ENCODE results near the gene PHC1. TPM values are rescaled to one million over a fixed set of nuclear protein-coding genes. Genes with fewer than 3 reads are reported as not detected.
"Not testable (repeated sequence)": the region's sequence is repeated elsewhere in the genome, so short reads cannot be mapped to it uniquely, and the experiment has no call there.

Gene PHC1
- total RNA-seq, 2 experiments from 2014 or later, result 21.6 to 24.0 TPM

- no peak overlapping the region for H3K4me3 Mint-ChIP-seq
- ChIA-PET CTCF (interaction anchor here (1.2 to 1.7 kb wide), 3 partner anchors 8 to 350 kb away, joined by 3 to 5 read pairs (median 4); no protein-coding TSS in a partner anchor), POLR2A (no interaction called here)
- DNase-seq, result no peak
- intact Hi-C loops (cut with micrococcal nuclease), result loop anchor here (5.0 to 10.0 kb wide), 2 partner anchors 153 to 350 kb away; partner anchors contain the start of gene CLEC4E
- no peaks in the 10 kb centered on the region for H3K36me3 Mint-ChIP-seq
- H3K4me1 Mint-ChIP-seq (ENCODE audit: low read depth), result peaks cover 5% of the 10 kb centered on the region
- H3K9me3 Mint-ChIP-seq, result no peaks in the 10 kb centered on the region
- H3K27me3 Mint-ChIP-seq, result no peaks in the 10 kb centered on the region
- no peak overlapping the region for H3K27ac Mint-ChIP-seq
These were observed 19.9 kb upstream of the PHC1 start for GRCh38 chr12:8894378-8894777.

GRCh38 chr12:8894986-8895385, 19.3 kb upstream of the PHC1 start:
- no peaks in the 10 kb centered on the region for H3K36me3 Mint-ChIP-seq
- ChIA-PET CTCF (interaction anchor here (0.5 to 1.7 kb wide), 4 partner anchors 9 to 351 kb away, joined by 3 to 5 read pairs (median 4); no protein-coding TSS in a partner anchor), POLR2A (interaction anchor here (0.5 kb wide), 1 partner anchor 22 kb away, joined by 3 read pairs; no protein-coding TSS in a partner anchor)
- H3K27ac Mint-ChIP-seq, result no peak overlapping the region
- H3K9me3 Mint-ChIP-seq, result no peaks in the 10 kb centered on the region
- peaks cover 5% of the 10 kb centered on the region for H3K4me1 Mint-ChIP-seq (ENCODE audit: low read depth)
- intact Hi-C loops (cut with micrococcal nuclease), result loop anchor here (5.0 to 10.0 kb wide), 2 partner anchors 152 to 350 kb away; partner anchors contain the start of gene CLEC4E
- no peak for DNase-seq
- H3K27me3 Mint-ChIP-seq, result no peaks in the 10 kb centered on the region
- no peak overlapping the region for H3K4me3 Mint-ChIP-seq

GRCh38 chr12:8897081-8897480, 17.2 kb upstream of the PHC1 start:
- intact Hi-C loops (cut with micrococcal nuclease), result loop anchor here (10.0 kb wide), 1 partner anchor 352 kb away; the partner anchor contains the start of gene CLEC4E
- ChIA-PET POLR2A (no interaction called here), CTCF (no interaction called here)
- no peaks in the 10 kb centered on the region for H3K9me3 Mint-ChIP-seq
- H3K27ac Mint-ChIP-seq, result no peak overlapping the region
- no peak overlapping the region for H3K4me3 Mint-ChIP-seq
- no peaks in the 10 kb centered on the region for H3K4me1 Mint-ChIP-seq (ENCODE audit: low read depth)
- no peak for DNase-seq
- no peaks in the 10 kb centered on the region for H3K27me3 Mint-ChIP-seq
- H3K36me3 Mint-ChIP-seq, result no peaks in the 10 kb centered on the region

GRCh38 chr12:8899830-8900229, 14.5 kb upstream of the PHC1 start:
- H3K27ac Mint-ChIP-seq, result no peak overlapping the region
- intact Hi-C loops (cut with micrococcal nuclease), result loop anchor here (10.0 kb wide), 1 partner anchor 355 kb away; the partner anchor contains the start of gene CLEC4E
- H3K27me3 Mint-ChIP-seq, result no peaks in the 10 kb centered on the region
- CTCF ChIA-PET, result interaction anchor here (1.0 kb wide), 1 partner anchor 10 kb away, joined by 3 read pairs; no protein-coding TSS in a partner anchor
- H3K4me1 Mint-ChIP-seq (ENCODE audit: low read depth), result no peaks in the 10 kb centered on the region
- H3K36me3 Mint-ChIP-seq, result no peaks in the 10 kb centered on the region
- DNase-seq, result no peak
- no peaks in the 10 kb centered on the region for H3K9me3 Mint-ChIP-seq
- POLR2A ChIA-PET, result no interaction called here
- H3K4me3 Mint-ChIP-seq, result no peak overlapping the region

- intact Hi-C loops (cut with micrococcal nuclease), result not testable (repeated sequence)
These were observed 11.6 kb upstream of the PHC1 start for GRCh38 chr12:8902703-8903102.

GRCh38 chr12:8903646-8904045, 10.7 kb upstream of the PHC1 start:
- intact Hi-C loops (cut with micrococcal nuclease), result no loop called here
- ChIA-PET POLR2A (no interaction called here), CTCF (interaction anchor here (1.2 kb wide), 1 partner anchor 13 kb away, joined by 7 read pairs; no protein-coding TSS in a partner anchor)
- H3K9me3 Mint-ChIP-seq, result no peaks in the 10 kb centered on the region
- no peaks in the 10 kb centered on the region for H3K36me3 Mint-ChIP-seq
- no peak overlapping the region for H3K27ac Mint-ChIP-seq
- no peaks in the 10 kb centered on the region for H3K4me1 Mint-ChIP-seq (ENCODE audit: low read depth)
- no peak overlapping the region for H3K4me3 Mint-ChIP-seq
- DNase-seq, result no peak
- no peaks in the 10 kb centered on the region for H3K27me3 Mint-ChIP-seq

More at GRCh38 chr12:8902703-8903102, 11.6 kb upstream of the PHC1 start:
- CTCF ChIA-PET; POLR2A ChIA-PET; DNase-seq; H3K4me1 Mint-ChIP-seq (ENCODE audit: low read depth); H3K4me3 Mint-ChIP-seq; H3K9me3 Mint-ChIP-seq; H3K27me3 Mint-ChIP-seq; H3K36me3 Mint-ChIP-seq; H3K27ac Mint-ChIP-seq: not testable (repeated sequence)

- no peak overlapping the region for H3K27ac Mint-ChIP-seq
- intact Hi-C loops (cut with micrococcal nuclease), result no loop called here
- H3K9me3 Mint-ChIP-seq, result no peaks in the 10 kb centered on the region
- ChIA-PET CTCF (interaction anchor here (1.2 kb wide), 1 partner anchor 14 kb away, joined by 7 read pairs; no protein-coding TSS in a partner anchor), POLR2A (no interaction called here)
- no peak overlapping the region for H3K4me3 Mint-ChIP-seq
- H3K4me1 Mint-ChIP-seq (ENCODE audit: low read depth), result no peaks in the 10 kb centered on the region
- DNase-seq, result no peak
- no peaks in the 10 kb centered on the region for H3K36me3 Mint-ChIP-seq
- no peaks in the 10 kb centered on the region for H3K27me3 Mint-ChIP-seq
These were observed 9.6 kb upstream of the PHC1 start for GRCh38 chr12:8904665-8905064.

- Mint-ChIP-seq H3K27ac (no peak overlapping the region), H3K9me3 (no peaks in the 10 kb centered on the region), H3K4me3 (no peak overlapping the region), H3K36me3 (no peaks in the 10 kb centered on the region), H3K4me1 (ENCODE audit: low read depth) (no peaks in the 10 kb centered on the region), H3K27me3 (no peaks in the 10 kb centered on the region)
- ChIA-PET CTCF (no interaction called here), POLR2A (no interaction called here)
- DNase-seq, result no peak
- intact Hi-C loops (cut with micrococcal nuclease), result no loop called here
These were observed 8.8 kb upstream of the PHC1 start for GRCh38 chr12:8905546-8905945.

GRCh38 chr12:8906266-8907180, 7.8 kb upstream of the PHC1 start:
- no peak for DNase-seq
- Mint-ChIP-seq H3K27ac (no peak overlapping the region), H3K36me3 (no peaks in the 10 kb centered on the region), H3K27me3 (no peaks in the 10 kb centered on the region), H3K4me1 (ENCODE audit: low read depth) (no peaks in the 10 kb centered on the region), H3K9me3 (no peaks in the 10 kb centered on the region), H3K4me3 (no peak overlapping the region)
- ChIA-PET CTCF (interaction anchor here (2.5 kb wide), 1 partner anchor 17 kb away, joined by 7 read pairs; no protein-coding TSS in a partner anchor), POLR2A (no interaction called here)
- intact Hi-C loops (cut with micrococcal nuclease), result no loop called here

- no peaks in the 10 kb centered on the region for H3K9me3 Mint-ChIP-seq
- DNase-seq, result no peak
- no peak overlapping the region for H3K4me3 Mint-ChIP-seq
- no peaks in the 10 kb centered on the region for H3K27me3 Mint-ChIP-seq
- CTCF ChIA-PET, result interaction anchor here (2.5 kb wide), 1 partner anchor 18 kb away, joined by 7 read pairs; no protein-coding TSS in a partner anchor
- H3K27ac Mint-ChIP-seq, result no peak overlapping the region
- intact Hi-C loops (cut with micrococcal nuclease), result no loop called here
- no peaks in the 10 kb centered on the region for H3K4me1 Mint-ChIP-seq (ENCODE audit: low read depth)
- POLR2A ChIA-PET, result no interaction called here
- H3K36me3 Mint-ChIP-seq, result no peaks in the 10 kb centered on the region
These were observed 6.8 kb upstream of the PHC1 start for GRCh38 chr12:8907513-8907912.

- H3K4me3 Mint-ChIP-seq, result no peak overlapping the region
- ChIA-PET CTCF (interaction anchor here (1.0 to 1.2 kb wide), 2 partner anchors 19 to 138 kb away, joined by 7 to 8 read pairs; no protein-coding TSS in a partner anchor), POLR2A (interaction anchor here (0.8 kb wide), 1 partner anchor 21 kb away, joined by 3 read pairs; no protein-coding TSS in a partner anchor)
- H3K27me3 Mint-ChIP-seq, result no peaks in the 10 kb centered on the region
- intact Hi-C loops (cut with micrococcal nuclease), result no loop called here
- DNase-seq, result no peak
- H3K4me1 Mint-ChIP-seq (ENCODE audit: low read depth), result peaks cover 7% of the 10 kb centered on the region
- H3K36me3 Mint-ChIP-seq, result no peaks in the 10 kb centered on the region
- no peak overlapping the region for H3K27ac Mint-ChIP-seq
- H3K9me3 Mint-ChIP-seq, result no peaks in the 10 kb centered on the region
These were observed 4.6 kb upstream of the PHC1 start for GRCh38 chr12:8909752-8910151.

GRCh38 chr12:8911606-8912268, 2.6 kb upstream of the PHC1 start:
- DNase-seq, result no peak
- Mint-ChIP-seq H3K4me1 (ENCODE audit: low read depth) (peaks cover 7% of the 10 kb centered on the region), H3K4me3 (no peak overlapping the region), H3K9me3 (no peaks in the 10 kb centered on the region), H3K27me3 (no peaks in the 10 kb centered on the region), H3K36me3 (no peaks in the 10 kb centered on the region), H3K27ac (no peak overlapping the region)
- ChIA-PET CTCF (interaction anchor here (1.0 to 2.4 kb wide), 4 partner anchors 9 to 138 kb away, joined by 4 to 11 read pairs (median 7); no protein-coding TSS in a partner anchor), POLR2A (no interaction called here)
- intact Hi-C loops (cut with micrococcal nuclease), result no loop called here

All from activated CD4-positive, alpha-beta memory T cell treated with anti-CD3 and anti-CD28 coated beads for 36 hours (primary cell).